Measurements from ENCODE around the gene LRRC40. TPM values are rescaled to one million over a fixed set of nuclear protein-coding genes. Genes with fewer than 3 reads are reported as not detected.

The LRRC40 gene
- polyA plus RNA-seq, 1 donor (not counting 4 experiments of a cell fraction or from before 2014, with no cell fraction given): 28.5 TPM

- Histone ChIP-seq H3K4me1 (ENCODE audit: control insufficient read depth, extremely low read depth, insufficient read depth, low read length) (peaks cover 3% of the 10 kb centered on the region), H3K4me2 (ENCODE audit: control insufficient read depth, extremely low read depth, insufficient read depth, low read depth, low read length) (no peak overlapping the region), H3K27ac (ENCODE audit: control insufficient read depth, insufficient read depth, low read length) (no peak overlapping the region), H3K4me3 (ENCODE audit: control insufficient read depth in 2 of 3, extremely low read depth in 1 of 3, insufficient read depth in 2 of 3, low read depth in 1 of 3, low read length in 3 of 3) (no peak overlapping the region), H3K36me3 (ENCODE audit: control insufficient read depth in 2 of 2, extremely low read depth in 1 of 2, insufficient read depth in 2 of 2, low read length in 2 of 2) (peaks cover 25 to 29% of the 10 kb centered on the region in 2 experiments), H2AFZ (ENCODE audit: control insufficient read depth, low read length) (no peak overlapping the region), H4K20me1 (ENCODE audit: control insufficient read depth, extremely low read depth, insufficient read depth, low read length) (no peaks in the 10 kb centered on the region), H3K27me3 (ENCODE audit: control insufficient read depth, extremely low read depth, insufficient read depth, low read length) (no peaks in the 10 kb centered on the region), H3K9me1 (ENCODE audit: control insufficient read depth, extremely low read depth, insufficient read depth, low read length) (no peaks in the 10 kb centered on the region), H3K9ac (ENCODE audit: control insufficient read depth, extremely low read depth, insufficient read depth, low read length) (no peak overlapping the region), H3K9me3 (ENCODE audit: control insufficient read depth, low read depth, low read length) (no peaks in the 10 kb centered on the region), H3K79me2 (ENCODE audit: control insufficient read depth, insufficient read depth, low read length) (peaks cover 6% of the 10 kb centered on the region)
- FAIRE-seq (no peak), DNase-seq (ENCODE audit: low read depth, low spot score) (no peak)
- TF ChIP-seq, protein P1, sequence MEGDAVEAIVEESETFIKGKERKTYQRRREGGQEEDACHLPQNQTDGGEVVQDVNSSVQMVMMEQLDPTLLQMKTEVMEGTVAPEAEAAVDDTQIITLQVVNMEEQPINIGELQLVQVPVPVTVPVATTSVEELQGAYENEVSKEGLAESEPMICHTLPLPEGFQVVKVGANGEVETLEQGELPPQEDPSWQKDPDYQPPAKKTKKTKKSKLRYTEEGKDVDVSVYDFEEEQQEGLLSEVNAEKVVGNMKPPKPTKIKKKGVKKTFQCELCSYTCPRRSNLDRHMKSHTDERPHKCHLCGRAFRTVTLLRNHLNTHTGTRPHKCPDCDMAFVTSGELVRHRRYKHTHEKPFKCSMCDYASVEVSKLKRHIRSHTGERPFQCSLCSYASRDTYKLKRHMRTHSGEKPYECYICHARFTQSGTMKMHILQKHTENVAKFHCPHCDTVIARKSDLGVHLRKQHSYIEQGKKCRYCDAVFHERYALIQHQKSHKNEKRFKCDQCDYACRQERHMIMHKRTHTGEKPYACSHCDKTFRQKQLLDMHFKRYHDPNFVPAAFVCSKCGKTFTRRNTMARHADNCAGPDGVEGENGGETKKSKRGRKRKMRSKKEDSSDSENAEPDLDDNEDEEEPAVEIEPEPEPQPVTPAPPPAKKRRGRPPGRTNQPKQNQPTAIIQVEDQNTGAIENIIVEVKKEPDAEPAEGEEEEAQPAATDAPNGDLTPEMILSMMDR (optimal IDR thresholded peaks at IDR 0.05 in 1 of 3, IDR thresholded peaks at IDR 0.05 in 1 of 3, conservative IDR thresholded peaks at IDR 0.05 in 1 of 3; ENCODE audit: extremely low read depth in 1 of 3, insufficient read depth in 2 of 3, low read length in 3 of 3): no peak
- no peak for TF ChIP-seq EZH2 (IDR thresholded peaks at IDR 0.05; ENCODE audit: low read length)
- dilution Hi-C loops (cut with MboI; ENCODE audit: extremely low pct_ligation_motif_present, low sequenced_read_pairs): no loop called here
Observed at GRCh38 chr1:70239940-70240339, 34.6 kb upstream of the LRRC40 start.

- H3K79me2 ChIP-seq (ENCODE audit: control insufficient read depth, insufficient read depth, low read length): peaks cover 14% of the 10 kb centered on the region
- no peak for TF ChIP-seq EZH2 (IDR thresholded peaks at IDR 0.05; ENCODE audit: low read length)
- TF ChIP-seq, protein P1 (optimal IDR thresholded peaks at IDR 0.05 in 1 of 3, IDR thresholded peaks at IDR 0.05 in 1 of 3, conservative IDR thresholded peaks at IDR 0.05 in 1 of 3; ENCODE audit: extremely low read depth in 1 of 3, insufficient read depth in 2 of 3, low read length in 3 of 3): no peak
- H3K4me1 ChIP-seq (ENCODE audit: control insufficient read depth, extremely low read depth, insufficient read depth, low read length): peaks cover 14% of the 10 kb centered on the region
- H3K9ac ChIP-seq (ENCODE audit: control insufficient read depth, extremely low read depth, insufficient read depth, low read length): no peak overlapping the region
- H2AFZ ChIP-seq (ENCODE audit: control insufficient read depth, low read length): no peak overlapping the region
- no peak for DNase-seq (ENCODE audit: low read depth, low spot score)
- H4K20me1 ChIP-seq (ENCODE audit: control insufficient read depth, extremely low read depth, insufficient read depth, low read length): no peaks in the 10 kb centered on the region
- H3K4me2 ChIP-seq (ENCODE audit: control insufficient read depth, extremely low read depth, insufficient read depth, low read depth, low read length): peak overlapping the region; percentile 22
- dilution Hi-C loops (cut with MboI; ENCODE audit: extremely low pct_ligation_motif_present, low sequenced_read_pairs): no loop called here
- peaks cover 16 to 34% of the 10 kb centered on the region in 2 experiments for H3K36me3 ChIP-seq (ENCODE audit: control insufficient read depth in 2 of 2, extremely low read depth in 1 of 2, insufficient read depth in 2 of 2, low read length in 2 of 2)
- FAIRE-seq: peak; percentile 41
- peak overlapping the region; percentile 59 for H3K27ac ChIP-seq (ENCODE audit: control insufficient read depth, insufficient read depth, low read length)
- no peak overlapping the region for H3K4me3 ChIP-seq (ENCODE audit: control insufficient read depth in 2 of 3, extremely low read depth in 1 of 3, insufficient read depth in 2 of 3, low read depth in 1 of 3, low read length in 3 of 3)
- H3K9me1 ChIP-seq (ENCODE audit: control insufficient read depth, extremely low read depth, insufficient read depth, low read length): no peaks in the 10 kb centered on the region
- no peaks in the 10 kb centered on the region for H3K27me3 ChIP-seq (ENCODE audit: control insufficient read depth, extremely low read depth, insufficient read depth, low read length)
- no peaks in the 10 kb centered on the region for H3K9me3 ChIP-seq (ENCODE audit: control insufficient read depth, low read depth, low read length)
Observed at GRCh38 chr1:70234733-70235132, 29.4 kb upstream of the LRRC40 start.
